IPS-15b (cell line): ENCODE measurements around the gene TIE1.

ENCODE experiments used
- H3K27me3 ChIP-seq: one replicate; pipeline ENCODE4 v1.6.1; 2013; ENCODE audit warnings: low read length; ENCODE audit not compliant: control insufficient read depth, insufficient read depth
- H3K36me3 ChIP-seq: one replicate; pipeline ENCODE4 v1.6.1; 2013; ENCODE audit warnings: low read length; ENCODE audit not compliant: control insufficient read depth, insufficient read depth
- H3K4me1 ChIP-seq: one replicate; pipeline ENCODE4 v1.6.1; 2013; ENCODE audit warnings: mild to moderate bottlenecking, low read length; ENCODE audit not compliant: control insufficient read depth, insufficient read depth
- H3K4me3 ChIP-seq: one replicate; pipeline ENCODE4 v1.5.1; 2013; ENCODE audit warnings: low read depth, low read length
- H3K9ac ChIP-seq: one replicate; pipeline ENCODE4 v1.6.1; 2013; ENCODE audit warnings: low read depth, mild to moderate bottlenecking, low read length
- H3K9me3 ChIP-seq: one replicate; pipeline ENCODE4 v1.6.1; 2013; ENCODE audit warnings: mild to moderate bottlenecking, low read length; ENCODE audit not compliant: control insufficient read depth, insufficient read depth

Gene TIE1

DNA sequence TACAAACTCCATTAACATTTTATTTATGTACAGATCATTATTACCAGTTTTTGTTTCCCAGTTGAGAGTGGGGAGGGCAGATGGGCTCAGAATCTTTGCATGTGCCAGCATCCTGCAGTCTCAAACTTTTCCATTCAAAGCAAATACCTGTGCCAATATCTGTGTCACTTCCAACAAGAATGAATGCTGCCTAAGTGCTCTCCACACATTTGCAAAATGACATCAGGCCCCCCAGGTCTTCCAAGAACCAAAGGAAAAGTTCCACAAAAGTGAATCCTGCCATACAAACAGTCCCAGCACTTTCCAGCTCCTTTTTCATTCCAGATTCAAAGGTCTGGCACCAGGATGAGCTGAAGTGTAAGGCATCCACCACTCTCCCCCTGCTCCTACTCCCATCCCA, 1.7 kb upstream of the TIE1 start:
- Histone ChIP-seq H3K27me3 (no peaks in the 10 kb centered on the region), H3K4me3 (no peak overlapping the region), H3K36me3 (no peaks in the 10 kb centered on the region), H3K9me3 (no peaks in the 10 kb centered on the region), H3K4me1 (peaks cover 19% of the 10 kb centered on the region), H3K9ac (no peak overlapping the region)

GRCh38 chr1:43302201-43302600, 1.4 kb downstream of the TIE1 start:
- no peaks in the 10 kb centered on the region for H3K9me3 ChIP-seq
- no peak overlapping the region for H3K4me3 ChIP-seq
- peaks cover 6% of the 10 kb centered on the region for H3K4me1 ChIP-seq
- H3K9ac ChIP-seq = no peak overlapping the region
- no peaks in the 10 kb centered on the region for H3K27me3 ChIP-seq
- H3K36me3 ChIP-seq = no peaks in the 10 kb centered on the region

DNA sequence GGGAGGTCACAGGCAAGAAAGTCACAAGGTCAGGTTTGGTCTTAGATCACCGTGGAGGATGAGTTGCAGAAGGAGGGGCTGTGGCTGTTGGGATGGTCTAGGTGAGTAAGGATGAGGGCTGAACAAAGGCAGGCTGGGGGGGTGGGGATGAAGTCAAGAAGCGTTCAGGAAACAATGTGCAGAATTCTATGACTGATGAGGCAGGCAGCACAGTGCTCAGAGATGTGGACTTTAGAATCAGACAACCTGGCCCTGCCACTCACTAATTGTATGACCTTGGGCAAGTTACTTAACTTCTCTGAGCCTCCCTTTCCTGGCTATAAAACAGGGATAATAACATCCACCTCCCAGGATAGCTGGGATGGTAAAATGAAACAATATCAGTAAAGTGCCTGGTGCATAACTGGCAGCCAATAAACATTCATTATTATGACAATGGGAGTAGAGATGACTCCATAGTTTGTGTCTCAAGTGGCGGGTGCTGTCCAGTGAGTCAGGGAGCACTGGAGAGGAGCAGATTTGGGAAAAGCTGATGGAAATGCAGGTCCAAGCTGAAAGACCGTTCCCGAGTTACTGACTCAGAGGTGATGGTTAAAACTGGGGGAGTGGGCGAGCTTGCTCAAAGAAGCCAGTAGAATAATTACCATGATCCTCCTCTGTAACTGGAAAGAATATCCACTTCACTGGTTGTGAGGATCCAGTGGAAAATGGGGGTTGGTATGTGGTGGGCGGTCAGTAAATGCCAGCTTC, 2.1 kb downstream of the TIE1 start:
- Histone ChIP-seq H3K4me1 (peaks cover 6% of the 10 kb centered on the region), H3K9ac (no peak overlapping the region), H3K9me3 (no peaks in the 10 kb centered on the region), H3K36me3 (no peaks in the 10 kb centered on the region), H3K27me3 (no peaks in the 10 kb centered on the region), H3K4me3 (no peak overlapping the region)

GRCh38 chr1:43303471-43304313, 2.9 kb downstream of the TIE1 start:
- peaks cover 6% of the 10 kb centered on the region for H3K4me1 ChIP-seq
- H3K27me3 ChIP-seq = no peaks in the 10 kb centered on the region
- no peak overlapping the region for H3K4me3 ChIP-seq
- H3K9me3 ChIP-seq = no peaks in the 10 kb centered on the region
- H3K9ac ChIP-seq = no peak overlapping the region
- no peaks in the 10 kb centered on the region for H3K36me3 ChIP-seq

- no peaks in the 10 kb centered on the region for H3K9me3 ChIP-seq
- no peaks in the 10 kb centered on the region for H3K27me3 ChIP-seq
- no peak overlapping the region for H3K9ac ChIP-seq
- H3K4me3 ChIP-seq = no peak overlapping the region
- H3K36me3 ChIP-seq = no peaks in the 10 kb centered on the region
- H3K4me1 ChIP-seq = peaks cover 3% of the 10 kb centered on the region
These were observed 3.5 kb downstream of the TIE1 start for GRCh38 chr1:43304314-43304681.

DNA sequence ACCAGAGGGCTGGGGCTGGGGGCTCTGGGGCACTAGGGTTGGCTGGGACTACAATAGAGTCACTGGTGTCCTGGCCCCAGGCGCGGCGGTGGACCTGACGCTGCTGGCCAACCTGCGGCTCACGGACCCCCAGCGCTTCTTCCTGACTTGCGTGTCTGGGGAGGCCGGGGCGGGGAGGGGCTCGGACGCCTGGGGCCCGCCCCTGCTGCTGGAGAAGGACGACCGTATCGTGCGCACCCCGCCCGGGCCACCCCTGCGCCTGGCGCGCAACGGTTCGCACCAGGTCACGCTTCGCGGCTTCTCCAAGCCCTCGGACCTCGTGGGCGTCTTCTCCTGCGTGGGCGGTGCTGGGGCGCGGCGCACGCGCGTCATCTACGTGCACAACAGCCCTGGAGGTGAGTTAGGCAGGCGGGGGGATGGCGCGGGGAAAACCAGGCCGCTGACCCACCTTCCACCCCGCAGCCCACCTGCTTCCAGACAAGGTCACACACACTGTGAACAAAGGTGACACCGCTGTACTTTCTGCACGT, 4.1 kb downstream of the TIE1 start:
- no peaks in the 10 kb centered on the region for H3K27me3 ChIP-seq
- H3K9ac ChIP-seq = no peak overlapping the region
- no peaks in the 10 kb centered on the region for H3K9me3 ChIP-seq
- no peaks in the 10 kb centered on the region for H3K4me1 ChIP-seq
- H3K4me3 ChIP-seq = no peak overlapping the region
- H3K36me3 ChIP-seq = no peaks in the 10 kb centered on the region

GRCh38 chr1:43305461-43305860, 4.7 kb downstream of the TIE1 start:
- H3K4me3 ChIP-seq = no peak overlapping the region
- no peak overlapping the region for H3K9ac ChIP-seq
- no peaks in the 10 kb centered on the region for H3K9me3 ChIP-seq
- H3K4me1 ChIP-seq = no peaks in the 10 kb centered on the region
- H3K36me3 ChIP-seq = no peaks in the 10 kb centered on the region
- H3K27me3 ChIP-seq = no peaks in the 10 kb centered on the region

GRCh38 chr1:43305926-43306687, 5.3 kb downstream of the TIE1 start:
- Histone ChIP-seq H3K9ac (no peak overlapping the region), H3K4me3 (no peak overlapping the region), H3K4me1 (no peaks in the 10 kb centered on the region), H3K36me3 (no peaks in the 10 kb centered on the region), H3K9me3 (no peaks in the 10 kb centered on the region), H3K27me3 (no peaks in the 10 kb centered on the region)

- no peaks in the 10 kb centered on the region for H3K9me3 ChIP-seq
- H3K9ac ChIP-seq = no peak overlapping the region
- H3K4me1 ChIP-seq = no peaks in the 10 kb centered on the region
- no peaks in the 10 kb centered on the region for H3K27me3 ChIP-seq
- no peak overlapping the region for H3K4me3 ChIP-seq
- H3K36me3 ChIP-seq = no peaks in the 10 kb centered on the region
These were observed 6.1 kb downstream of the TIE1 start for GRCh38 chr1:43306688-43307457.

GRCh38 chr1:43307458-43308158, 6.8 kb downstream of the TIE1 start:
- Histone ChIP-seq H3K27me3 (no peaks in the 10 kb centered on the region), H3K4me1 (no peaks in the 10 kb centered on the region), H3K4me3 (no peak overlapping the region), H3K9ac (no peak overlapping the region), H3K36me3 (no peaks in the 10 kb centered on the region), H3K9me3 (no peaks in the 10 kb centered on the region)
